Measurements from ENCODE around the gene CIP2A.
A peak's percentile ranks its signal among the peaks of the same experiment; 100 is the strongest.
"Not testable (repeated sequence)": the region's sequence is repeated elsewhere in the genome, so short reads cannot be mapped to it uniquely, and the experiment has no call there.

The CIP2A gene

GRCh38 chr3:108589081-108589997 is at the start of gene CIP2A, which contains the start of gene DZIP3:
Gene CIP2A (minus strand): TSS chr3:108589438. CDS start chr3:108589375, 63 bp downstream.
Gene DZIP3 (plus strand): TSS chr3:108589722. CDS start chr3:108605407, 15,685 bp downstream.
- H3K27ac ChIP-seq: peak within 1 kb of the TSS; percentile 89

GRCh38 chr3:108629974-108630373 is 40.7 kb upstream of the CIP2A start:
- H3K27ac ChIP-seq: no peak overlapping the region
- no peak for TF ChIP-seq CTCF (conservative IDR thresholded peaks at IDR 0.05)
- TF ChIP-seq ZFX (IDR thresholded peaks at IDR 0.05): no peak

More at GRCh38 chr3:108589081-108589997, at the start of gene CIP2A, which contains the start of gene DZIP3:
- TF ChIP-seq ZFX (IDR thresholded peaks at IDR 0.05): peak; percentile 45; the same call in 1 of the 2 replicates
- TF ChIP-seq CTCF (conservative IDR thresholded peaks at IDR 0.05): no peak

GRCh38 chr3:108623504-108623903 is 34.3 kb upstream of the CIP2A start:
- H3K27ac ChIP-seq: no peak overlapping the region
- no peak for TF ChIP-seq ZFX (IDR thresholded peaks at IDR 0.05)
- no peak for TF ChIP-seq CTCF (conservative IDR thresholded peaks at IDR 0.05)

GRCh38 chr3:108620250-108620649 is 31.0 kb upstream of the CIP2A start:
- H3K27ac ChIP-seq: no peak overlapping the region
- TF ChIP-seq CTCF (conservative IDR thresholded peaks at IDR 0.05) (no peak), ZFX (IDR thresholded peaks at IDR 0.05) (no peak)

- not testable (repeated sequence) for H3K27ac ChIP-seq
Measured at GRCh38 chr3:108616090-108616489, 26.9 kb upstream of the CIP2A start.

- TF ChIP-seq ZFX (IDR thresholded peaks at IDR 0.05) (no peak), CTCF (conservative IDR thresholded peaks at IDR 0.05) (no peak)
- no peak overlapping the region for H3K27ac ChIP-seq
Measured at GRCh38 chr3:108610651-108611050, 21.4 kb upstream of the CIP2A start.

- no peak overlapping the region for H3K27ac ChIP-seq
- TF ChIP-seq ZFX (IDR thresholded peaks at IDR 0.05) (no peak), CTCF (conservative IDR thresholded peaks at IDR 0.05) (no peak; the same call in 1 of the 2 replicates)
Measured at GRCh38 chr3:108608750-108609149, 19.5 kb upstream of the CIP2A start.

Data from C4-2B (cell line).